PFSK-1 (cell line): ENCODE results near the gene RIC8A.

Source experiments
- FOXP2 ChIP-seq: optimal IDR thresholded peaks from 2 replicates; pipeline ENCODE3; 2011; ENCODE audit warnings: borderline replicate concordance, control low read depth, inconsistent platforms; ENCODE audit not compliant: insufficient read depth; ENCODE audit errors: extremely low read length, extremely low read depth
- POLR2AphosphoS5 ChIP-seq: IDR thresholded peaks from 2 replicates; pipeline ENCODE4 v1.6.1; 2012; ENCODE audit warnings: low read depth, mild to moderate bottlenecking, control low read depth, low read length, moderate library complexity
- REST ChIP-seq, 2 experiments: IDR thresholded peaks; 2 replicates each; pipeline versions ENCODE4 v1.6.1 to v1.8.0; 2011 to 2012; ENCODE audit warnings: low read depth in 2 of 2, low read length in 2 of 2, control low read depth in 1 of 2, inconsistent platforms in 1 of 2, mild to moderate bottlenecking in 1 of 2, moderate library complexity in 1 of 2; ENCODE audit not compliant: insufficient read depth in 1 of 2
- SIN3A ChIP-seq: IDR thresholded peaks from 2 replicates; pipeline ENCODE4 v1.6.1; 2012; ENCODE audit warnings: mild to moderate bottlenecking, low read length, moderate library complexity, borderline replicate concordance; ENCODE audit not compliant: insufficient read depth
- TAF1 ChIP-seq: IDR thresholded peaks from 2 replicates; pipeline ENCODE4 v1.6.1; 2012; ENCODE audit warnings: low read length, control low read depth, borderline replicate concordance; ENCODE audit not compliant: insufficient read depth

RIC8A gene

GRCh38 chr11:199004-199581 is 8.4 kb upstream of the RIC8A start:
- TF ChIP-seq POLR2AphosphoS5, result no peak
- no peak for TF ChIP-seq REST (IDR thresholded peaks at IDR 0.05; ENCODE audit: insufficient read depth in 1 of 2, low read depth in 2 of 2, low read length in 2 of 2)
- TF ChIP-seq SIN3A, result no peak
- TF ChIP-seq FOXP2, result no peak

GRCh38 chr11:199782-200181 is 7.7 kb upstream of the RIC8A start:
- TF ChIP-seq REST (IDR thresholded peaks at IDR 0.05; ENCODE audit: insufficient read depth in 1 of 2, low read depth in 2 of 2, low read length in 2 of 2), result no peak; a peak in 1 of 4 replicates
- TF ChIP-seq FOXP2, result no peak
- no peak for TF ChIP-seq POLR2AphosphoS5
- TF ChIP-seq TAF1, result no peak
- TF ChIP-seq SIN3A, result no peak

GRCh38 chr11:200224-201003 is 7.1 kb upstream of the RIC8A start:
- TF ChIP-seq SIN3A, result no peak
- TF ChIP-seq REST (IDR thresholded peaks at IDR 0.05; ENCODE audit: insufficient read depth in 1 of 2, low read depth in 2 of 2, low read length in 2 of 2), result no peak
- TF ChIP-seq POLR2AphosphoS5, result no peak
- no peak for TF ChIP-seq FOXP2
- TF ChIP-seq TAF1, result no peak

DNA sequence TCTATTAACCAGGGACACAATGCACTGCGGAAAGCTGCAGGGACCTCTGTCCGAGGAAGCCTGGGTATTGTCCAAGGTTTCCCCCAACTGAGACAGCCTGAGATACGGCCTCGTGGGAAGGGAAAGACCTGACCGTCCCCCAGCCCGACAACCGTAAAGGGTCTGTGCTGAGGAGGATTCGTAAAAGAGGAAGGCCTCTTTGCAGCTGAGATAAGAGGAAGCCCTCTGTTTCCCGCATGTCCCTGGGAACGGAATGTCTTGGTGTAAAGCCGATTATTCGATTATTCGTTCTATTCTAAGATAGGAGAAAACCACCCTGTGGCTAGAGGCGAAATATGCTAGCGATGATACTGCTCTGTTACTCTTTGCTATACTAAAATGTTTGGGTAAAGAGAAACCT is 5.5 kb upstream of the RIC8A start:
- TF ChIP-seq REST (IDR thresholded peaks at IDR 0.05; ENCODE audit: insufficient read depth in 1 of 2, low read depth in 2 of 2, low read length in 2 of 2) (no peak), SIN3A (no peak), FOXP2 (no peak), TAF1 (no peak), POLR2AphosphoS5 (no peak)
